Cardiac fibroblast (primary cell): Measurements from ENCODE around the gene ACOT7.

Source experiments
- DNase-seq, 2 donors: peaks; one replicate each; pipeline versions ENCODE4 v3.0.0 to v3.0.0-alpha.2; 2010; ENCODE audit warnings: low read depth in 2 of 2
- H3K4me3 ChIP-seq, 2 donors: replicated peaks in 1 of 2; 1 replicate in 1 of 2; 2 replicates in 1 of 2; pipeline ENCODE4 v1.5.1; 2011; ENCODE audit warnings: low read depth in 2 of 2, low read length in 2 of 2, mild to moderate bottlenecking in 2 of 2, moderate library complexity in 1 of 2
- CTCF ChIP-seq: IDR thresholded peaks from one replicate; pipeline ENCODE4 v1.5.1; 2011; ENCODE audit warnings: low read depth, mild to moderate bottlenecking, low read length, inconsistent platforms

The ACOT7 gene

DNA sequence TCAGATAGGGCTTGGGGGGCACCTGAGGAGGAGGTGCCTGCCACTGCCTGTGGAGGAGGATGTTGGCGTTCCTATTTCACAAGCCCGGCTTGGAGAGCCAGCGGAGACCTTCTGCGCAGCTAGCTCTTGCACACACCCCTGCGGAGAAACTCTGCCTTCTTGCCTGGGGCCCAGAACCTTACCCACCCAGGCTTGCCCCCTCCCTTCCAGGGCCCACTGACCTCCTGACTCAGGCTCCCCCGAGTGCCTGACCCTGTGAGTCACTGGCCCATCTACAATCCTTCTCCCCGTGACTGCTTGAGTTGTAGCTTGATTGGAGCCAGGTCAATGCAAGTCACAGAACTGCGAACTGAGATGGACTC lies 22.7 kb upstream of the ACOT7 start:
- no peak for TF ChIP-seq CTCF
- H3K4me3 ChIP-seq, result no peak overlapping the region
- DNase-seq, result no peak

DNA sequence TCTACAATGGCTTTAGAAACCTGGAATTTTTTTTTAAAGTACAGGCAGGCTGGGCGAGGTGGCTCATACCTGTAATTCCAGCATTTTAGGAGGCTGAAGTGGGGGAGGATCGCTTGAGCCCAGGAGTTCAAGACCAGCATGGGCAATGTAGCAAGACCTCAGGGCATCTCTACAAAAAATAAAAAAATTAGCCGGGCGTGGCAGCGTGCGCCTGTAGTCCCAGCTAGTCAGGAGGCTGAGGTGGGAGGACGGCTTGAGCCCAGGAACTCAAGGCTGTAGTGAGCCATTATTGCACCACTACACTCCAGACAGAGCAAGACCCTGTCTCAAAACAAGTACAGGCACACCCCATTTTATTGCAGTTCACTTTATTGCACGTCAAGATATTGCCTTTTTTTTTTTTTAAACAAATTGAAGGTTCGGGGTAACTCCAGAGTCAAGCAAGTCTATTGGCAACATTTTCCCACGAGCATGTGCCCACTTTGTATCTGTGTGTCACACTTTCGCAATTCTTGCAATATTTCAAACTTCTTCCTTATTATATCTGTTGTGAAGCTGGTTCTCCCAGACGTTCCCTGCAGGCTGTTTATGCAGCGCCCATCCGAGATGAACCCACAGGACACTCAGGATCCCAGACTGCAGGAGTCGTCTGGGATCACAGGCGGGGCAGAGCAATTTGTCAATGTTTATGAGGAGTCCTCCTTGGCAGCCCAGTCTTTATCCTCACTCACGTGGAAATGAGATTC lies 21.5 kb upstream of the ACOT7 start:
- DNase-seq, result no peak
- no peak overlapping the region for H3K4me3 ChIP-seq

GRCh38 chr1:6414443-6414844 lies 20.9 kb upstream of the ACOT7 start:
- DNase-seq, result peak; percentile 46 to 62
- peak; percentile 71 for TF ChIP-seq CTCF
- no peak overlapping the region for H3K4me3 ChIP-seq

More for the DNA sequence above, 21.5 kb upstream of the ACOT7 start:
- TF ChIP-seq CTCF, result no peak

DNA sequence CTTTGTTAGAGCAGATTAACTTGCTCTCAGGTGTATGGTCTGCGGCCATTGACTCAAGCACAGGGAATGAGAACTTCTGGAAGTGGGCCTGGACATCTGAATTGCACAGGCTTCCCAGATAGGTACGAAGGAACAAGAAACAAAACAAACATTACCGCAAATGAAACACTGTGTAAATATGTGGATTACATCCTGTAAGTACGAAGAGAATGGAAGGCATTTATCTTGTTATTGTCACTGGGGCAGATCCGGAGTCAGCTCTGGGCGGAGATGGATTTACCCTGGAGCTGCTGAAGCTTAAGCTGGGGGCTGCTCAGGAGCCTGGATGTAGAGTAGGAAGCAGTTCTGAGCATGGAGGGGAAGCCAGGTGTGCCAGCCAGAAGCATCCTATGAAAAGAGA lies 19.3 kb upstream of the ACOT7 start:
- TF ChIP-seq CTCF, result no peak
- peak in 1 of 2 donors; percentile 56 for DNase-seq

DNA sequence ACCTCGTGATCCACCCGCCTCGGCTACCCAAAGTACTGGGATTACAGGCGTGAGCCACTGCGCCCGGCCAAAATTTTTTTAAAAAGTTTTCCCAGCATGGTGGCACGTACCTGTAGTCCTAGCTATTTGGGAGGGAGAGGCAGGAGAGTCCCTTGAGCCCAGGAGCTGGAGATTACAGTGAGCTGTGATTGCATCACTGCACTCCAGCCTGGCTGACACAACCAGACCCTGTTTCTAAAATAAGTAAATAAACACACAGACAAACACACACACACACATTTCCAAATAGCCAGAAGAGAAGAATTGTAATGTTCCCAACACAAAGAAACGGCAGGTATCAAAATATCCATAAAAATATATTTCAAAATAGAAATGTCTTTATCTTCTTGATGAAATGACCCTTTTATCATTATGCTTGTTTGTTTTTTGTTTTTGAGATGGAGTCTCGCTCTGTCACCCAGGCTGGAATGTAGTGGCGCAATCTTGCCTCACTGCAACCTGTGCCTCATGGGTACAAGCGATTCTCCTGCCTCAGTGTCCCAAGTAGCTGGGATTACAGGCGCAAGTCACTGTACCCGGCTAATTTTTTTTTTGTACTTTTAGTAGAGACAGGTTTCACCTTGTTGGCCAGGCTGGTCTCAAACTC lies 16.8 kb upstream of the ACOT7 start:
- no peak for TF ChIP-seq CTCF
- DNase-seq, result no peak
- H3K4me3 ChIP-seq, result no peak overlapping the region

More for the DNA sequence above, 19.3 kb upstream of the ACOT7 start:
- H3K4me3 ChIP-seq, result no peak overlapping the region

- TF ChIP-seq CTCF, result no peak
- H3K4me3 ChIP-seq, result no peak overlapping the region
- no peak for DNase-seq
Observed at GRCh38 chr1:6409733-6410132, 16.2 kb upstream of the ACOT7 start.

DNA sequence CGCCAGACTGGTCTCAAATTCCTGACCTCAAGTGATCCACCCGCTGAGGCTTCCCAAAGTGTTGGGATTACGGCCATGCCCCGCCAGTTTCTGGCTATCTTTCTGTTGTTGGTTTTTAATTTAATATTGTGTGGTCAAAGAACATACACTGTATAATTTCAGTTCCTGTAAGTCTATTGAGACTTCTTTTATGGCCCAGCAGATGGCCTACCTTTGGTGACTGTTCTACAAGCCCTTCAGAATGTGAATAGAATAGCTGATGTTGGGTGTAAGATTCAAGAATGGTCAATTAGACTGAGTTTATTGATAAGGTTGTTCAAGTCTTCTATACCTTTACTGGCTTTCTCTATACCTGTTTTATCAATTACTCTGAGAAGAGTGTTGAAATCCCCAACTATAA lies 15.5 kb upstream of the ACOT7 start:
- DNase-seq, result no peak
- no peak for TF ChIP-seq CTCF
- H3K4me3 ChIP-seq, result no peak overlapping the region
